Nephron (organoid): ENCODE data around the gene POLR2H.

Experiments
- H3K27ac Mint-ChIP-seq, 3 experiments: 2 replicates each; pipeline ENCODE4 v1.8.0; 2020; ENCODE audit warnings: mixed read lengths in 3 of 3, mild to moderate bottlenecking in 2 of 3, moderate library complexity in 1 of 3
- H3K27me3 Mint-ChIP-seq: 2 replicates; pipeline ENCODE4 v1.8.0; 2021; ENCODE audit warnings: low read depth, mild to moderate bottlenecking, moderate library complexity, mixed read lengths
- H3K36me3 Mint-ChIP-seq: 2 replicates; pipeline ENCODE4 v1.8.0; 2020; ENCODE audit warnings: low read depth, mixed read lengths
- H3K4me1 Mint-ChIP-seq: 2 replicates; pipeline ENCODE4 v1.8.0; 2020; ENCODE audit warnings: mixed read lengths
- H3K4me3 Mint-ChIP-seq, 3 experiments: 2 replicates each; pipeline ENCODE4 v1.8.0; 2020; ENCODE audit warnings: mild to moderate bottlenecking in 3 of 3, mixed read lengths in 3 of 3, moderate library complexity in 2 of 3
- H3K9me3 Mint-ChIP-seq: 2 replicates; pipeline ENCODE4 v1.8.0; 2020; ENCODE audit warnings: mixed read lengths
- TF ChIP-seq, protein P1 (sequence below), 3 experiments: fragments of 200-600 bp; sonication (generic); IDR thresholded peaks; one replicate each; pipeline ENCODE4 v1.5.0; 2021; ENCODE audit warnings: antibody characterized with exemption in 3 of 3; ENCODE audit not compliant: unreplicated experiment in 3 of 3

POLR2H gene

GRCh38 chr3:184352149-184352785 is 9.2 kb upstream of the POLR2H start:
- H3K4me3 Mint-ChIP-seq: no peak overlapping the region
- no peaks in the 10 kb centered on the region for H3K27me3 Mint-ChIP-seq
- H3K36me3 Mint-ChIP-seq: peaks cover 25% of the 10 kb centered on the region
- H3K9me3 Mint-ChIP-seq: no peaks in the 10 kb centered on the region
- peak overlapping the region; percentile 43 to 92 (median 88) for H3K27ac Mint-ChIP-seq
- peaks cover 41% of the 10 kb centered on the region for H3K4me1 Mint-ChIP-seq
- TF ChIP-seq, protein P1, sequence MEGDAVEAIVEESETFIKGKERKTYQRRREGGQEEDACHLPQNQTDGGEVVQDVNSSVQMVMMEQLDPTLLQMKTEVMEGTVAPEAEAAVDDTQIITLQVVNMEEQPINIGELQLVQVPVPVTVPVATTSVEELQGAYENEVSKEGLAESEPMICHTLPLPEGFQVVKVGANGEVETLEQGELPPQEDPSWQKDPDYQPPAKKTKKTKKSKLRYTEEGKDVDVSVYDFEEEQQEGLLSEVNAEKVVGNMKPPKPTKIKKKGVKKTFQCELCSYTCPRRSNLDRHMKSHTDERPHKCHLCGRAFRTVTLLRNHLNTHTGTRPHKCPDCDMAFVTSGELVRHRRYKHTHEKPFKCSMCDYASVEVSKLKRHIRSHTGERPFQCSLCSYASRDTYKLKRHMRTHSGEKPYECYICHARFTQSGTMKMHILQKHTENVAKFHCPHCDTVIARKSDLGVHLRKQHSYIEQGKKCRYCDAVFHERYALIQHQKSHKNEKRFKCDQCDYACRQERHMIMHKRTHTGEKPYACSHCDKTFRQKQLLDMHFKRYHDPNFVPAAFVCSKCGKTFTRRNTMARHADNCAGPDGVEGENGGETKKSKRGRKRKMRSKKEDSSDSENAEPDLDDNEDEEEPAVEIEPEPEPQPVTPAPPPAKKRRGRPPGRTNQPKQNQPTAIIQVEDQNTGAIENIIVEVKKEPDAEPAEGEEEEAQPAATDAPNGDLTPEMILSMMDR (IDR thresholded peaks at IDR 0.05; ENCODE audit: unreplicated experiment in 3 of 3): no peak

GRCh38 chr3:184352897-184353545 is 8.5 kb upstream of the POLR2H start:
- peaks cover 25% of the 10 kb centered on the region for H3K36me3 Mint-ChIP-seq
- H3K4me1 Mint-ChIP-seq: peaks cover 34% of the 10 kb centered on the region
- TF ChIP-seq, protein P1 (IDR thresholded peaks at IDR 0.05; ENCODE audit: unreplicated experiment in 3 of 3): no peak
- no peaks in the 10 kb centered on the region for H3K9me3 Mint-ChIP-seq
- no peak overlapping the region for H3K4me3 Mint-ChIP-seq
- H3K27ac Mint-ChIP-seq: peak overlapping the region in 1 of 3 experiments; percentile 92
- H3K27me3 Mint-ChIP-seq: no peaks in the 10 kb centered on the region

GRCh38 chr3:184353546-184353941 is 8.0 kb upstream of the POLR2H start:
- Mint-ChIP-seq H3K27ac (no peak overlapping the region), H3K4me3 (no peak overlapping the region), H3K27me3 (no peaks in the 10 kb centered on the region), H3K36me3 (peaks cover 25% of the 10 kb centered on the region), H3K9me3 (no peaks in the 10 kb centered on the region), H3K4me1 (peaks cover 31% of the 10 kb centered on the region)
- TF ChIP-seq, protein P1 (IDR thresholded peaks at IDR 0.05; ENCODE audit: unreplicated experiment in 3 of 3): no peak

GRCh38 chr3:184354121-184354728 is 7.3 kb upstream of the POLR2H start:
- peaks cover 26% of the 10 kb centered on the region for H3K4me1 Mint-ChIP-seq
- TF ChIP-seq, protein P1 (IDR thresholded peaks at IDR 0.05; ENCODE audit: unreplicated experiment in 3 of 3): peak; percentile 54 to 61 (median 58)
- no peak overlapping the region for H3K27ac Mint-ChIP-seq
- peaks cover 25% of the 10 kb centered on the region for H3K36me3 Mint-ChIP-seq
- H3K4me3 Mint-ChIP-seq: no peak overlapping the region
- H3K27me3 Mint-ChIP-seq: no peaks in the 10 kb centered on the region
- no peaks in the 10 kb centered on the region for H3K9me3 Mint-ChIP-seq

DNA sequence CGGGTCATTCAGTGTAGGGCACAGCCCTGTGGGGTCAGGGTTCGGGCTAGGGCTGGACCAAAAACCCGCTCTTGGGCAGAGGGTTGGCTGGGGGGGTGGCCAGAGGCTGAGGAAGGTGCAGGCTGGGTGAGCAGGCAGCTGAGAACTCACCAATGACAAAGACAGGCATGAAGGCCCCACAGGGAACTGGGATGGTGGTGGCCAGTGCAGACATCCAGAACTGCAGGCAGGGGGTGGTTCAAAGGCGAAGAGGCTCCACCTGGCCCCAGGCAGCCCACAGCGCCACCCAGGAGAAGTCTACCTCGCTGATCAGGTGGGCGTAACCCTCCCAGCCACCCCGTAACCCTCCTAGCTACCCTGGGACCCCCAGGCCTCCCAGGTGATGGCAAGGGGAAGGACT is 6.8 kb upstream of the POLR2H start:
- H3K4me3 Mint-ChIP-seq: no peak overlapping the region
- H3K4me1 Mint-ChIP-seq: peaks cover 25% of the 10 kb centered on the region
- H3K27ac Mint-ChIP-seq: no peak overlapping the region
- no peaks in the 10 kb centered on the region for H3K9me3 Mint-ChIP-seq
- TF ChIP-seq, protein P1 (IDR thresholded peaks at IDR 0.05; ENCODE audit: unreplicated experiment in 3 of 3): no peak
- peaks cover 25% of the 10 kb centered on the region for H3K36me3 Mint-ChIP-seq
- no peaks in the 10 kb centered on the region for H3K27me3 Mint-ChIP-seq
